Epithelial cell of esophagus (primary cell): ENCODE measurements around the gene BPIFA3.

ENCODE experiments used
- DNase-seq: peaks from one replicate; pipeline ENCODE4 v3.0.0; 2010; ENCODE audit warnings: low read depth
- H3K4me3 ChIP-seq: 2 replicates; pipeline ENCODE4 v1.5.1; 2011; ENCODE audit warnings: mild to moderate bottlenecking, low read length, control low read depth
- TF ChIP-seq, protein P1 (sequence below): IDR thresholded peaks from 2 replicates; pipeline ENCODE4 v1.5.1; 2011; ENCODE audit warnings: low read depth, mild to moderate bottlenecking, low read length, control low read depth, inconsistent platforms; ENCODE audit not compliant: insufficient read depth; ENCODE audit errors: missing control alignments

BPIFA3 gene

DNA sequence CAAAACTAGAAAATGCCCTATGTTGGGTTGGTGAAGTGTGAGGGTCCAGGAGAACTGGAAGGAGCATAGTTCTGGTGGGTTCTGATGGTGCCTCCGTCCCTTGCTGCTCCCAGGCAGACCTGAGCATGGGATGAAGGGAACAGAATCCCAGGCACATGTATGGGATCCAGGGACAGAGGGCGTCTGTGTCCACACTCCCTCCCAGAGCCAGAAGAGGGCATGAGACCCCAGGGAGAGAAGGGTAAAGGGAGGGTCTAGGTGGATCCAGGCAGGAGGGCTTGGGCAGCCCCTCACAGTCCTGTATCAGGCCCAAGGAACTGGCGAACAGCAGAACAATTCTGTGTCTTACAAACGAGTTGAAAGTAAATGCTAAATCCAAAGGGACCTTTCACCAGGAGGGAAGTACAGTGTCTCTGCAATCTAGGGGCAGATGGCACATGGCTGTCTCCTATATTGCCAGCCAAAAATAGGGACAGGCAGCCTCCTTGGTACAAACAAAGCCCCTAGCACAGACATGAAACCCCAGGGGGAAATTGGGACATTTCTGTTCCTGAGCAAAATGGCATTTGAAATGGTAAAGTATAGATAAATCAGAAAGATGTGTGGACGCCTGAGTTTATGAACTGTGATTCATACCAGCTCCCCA is 16.1 kb downstream of the BPIFA3 start:
- H3K4me3 ChIP-seq: no peak overlapping the region
- TF ChIP-seq, protein P1, sequence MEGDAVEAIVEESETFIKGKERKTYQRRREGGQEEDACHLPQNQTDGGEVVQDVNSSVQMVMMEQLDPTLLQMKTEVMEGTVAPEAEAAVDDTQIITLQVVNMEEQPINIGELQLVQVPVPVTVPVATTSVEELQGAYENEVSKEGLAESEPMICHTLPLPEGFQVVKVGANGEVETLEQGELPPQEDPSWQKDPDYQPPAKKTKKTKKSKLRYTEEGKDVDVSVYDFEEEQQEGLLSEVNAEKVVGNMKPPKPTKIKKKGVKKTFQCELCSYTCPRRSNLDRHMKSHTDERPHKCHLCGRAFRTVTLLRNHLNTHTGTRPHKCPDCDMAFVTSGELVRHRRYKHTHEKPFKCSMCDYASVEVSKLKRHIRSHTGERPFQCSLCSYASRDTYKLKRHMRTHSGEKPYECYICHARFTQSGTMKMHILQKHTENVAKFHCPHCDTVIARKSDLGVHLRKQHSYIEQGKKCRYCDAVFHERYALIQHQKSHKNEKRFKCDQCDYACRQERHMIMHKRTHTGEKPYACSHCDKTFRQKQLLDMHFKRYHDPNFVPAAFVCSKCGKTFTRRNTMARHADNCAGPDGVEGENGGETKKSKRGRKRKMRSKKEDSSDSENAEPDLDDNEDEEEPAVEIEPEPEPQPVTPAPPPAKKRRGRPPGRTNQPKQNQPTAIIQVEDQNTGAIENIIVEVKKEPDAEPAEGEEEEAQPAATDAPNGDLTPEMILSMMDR: no peak

DNA sequence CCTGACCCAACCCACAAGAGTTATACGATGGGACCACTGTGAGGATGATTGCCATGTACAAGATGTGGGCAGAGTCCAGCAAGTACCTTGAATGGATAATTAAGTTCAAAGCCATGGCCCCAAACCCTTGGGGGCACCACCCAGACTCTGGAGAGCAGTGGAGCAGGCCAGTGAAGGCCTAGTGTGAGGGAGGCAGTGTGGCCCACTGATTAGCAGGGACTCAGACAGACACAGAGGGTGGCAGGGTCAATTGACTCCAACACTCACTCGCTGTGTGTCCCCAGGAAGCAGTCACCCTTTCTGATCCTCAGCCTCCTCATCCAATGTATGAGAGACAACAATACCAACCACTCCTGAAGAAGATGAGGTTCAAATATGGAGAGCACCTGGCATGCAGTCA is 16.9 kb downstream of the BPIFA3 start:
- H3K4me3 ChIP-seq: no peak overlapping the region
- DNase-seq: no peak
- TF ChIP-seq, protein P1: no peak

More for the DNA sequence above, 16.1 kb downstream of the BPIFA3 start:
- no peak for DNase-seq

GRCh38 chr20:33235696-33236095 is 18.5 kb downstream of the BPIFA3 start, which contains the start of gene BPIFA1:
BPIFA1 (plus strand) TSS chr20:33235996; CDS start chr20:33237712, 1,716 bp downstream.
- no peak for DNase-seq
- TF ChIP-seq, protein P1: no peak
- no peak within 1 kb of the TSS for H3K4me3 ChIP-seq

GRCh38 chr20:33236351-33236750 is 19.2 kb downstream of the BPIFA3 start:
- DNase-seq: no peak
- TF ChIP-seq, protein P1: no peak
- no peak overlapping the region for H3K4me3 ChIP-seq

GRCh38 chr20:33237989-33238388 is 20.8 kb downstream of the BPIFA3 start:
- no peak overlapping the region for H3K4me3 ChIP-seq
- DNase-seq: no peak
- TF ChIP-seq, protein P1: no peak

DNA sequence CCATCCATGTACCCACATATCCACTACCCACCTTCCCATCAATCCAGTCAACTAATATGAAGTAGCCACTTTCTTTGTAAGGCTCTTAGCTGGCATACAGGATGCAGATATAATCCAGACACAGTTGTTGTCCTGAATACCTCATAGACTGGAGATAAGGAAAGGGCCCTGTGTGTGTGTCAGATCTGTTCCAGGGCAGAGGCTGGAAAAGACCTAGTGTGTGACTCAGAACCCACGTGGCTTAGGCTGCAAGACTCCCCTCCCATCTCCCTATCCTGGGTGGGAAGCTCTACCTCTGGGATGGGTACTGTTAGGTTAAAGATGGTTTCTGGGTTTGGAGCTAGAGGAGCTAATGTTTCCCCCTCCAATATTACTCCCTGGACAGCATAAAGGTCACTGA is 22.3 kb downstream of the BPIFA3 start:
- no peak for DNase-seq
- TF ChIP-seq, protein P1: no peak
- no peak overlapping the region for H3K4me3 ChIP-seq
